ENCODE measurements around the gene TNS4.

TNS4 gene

GRCh38 chr17:40506786-40507185 is 5.4 kb upstream of the TNS4 start:
- no peak overlapping the region for H2AFZ ChIP-seq (ENCODE audit: low read length)

GRCh38 chr17:40503154-40503553 is 1.7 kb upstream of the TNS4 start:
- H3K27me3 ChIP-seq (replicated peaks; ENCODE audit: insufficient read depth, low read length): peaks cover 19% of the 10 kb centered on the region
- no peak overlapping the region for H3K9ac ChIP-seq (ENCODE audit: low read length)
- no peak overlapping the region for H2AFZ ChIP-seq (ENCODE audit: low read length)
- TF ChIP-seq EZH2phosphoT487 (IDR thresholded peaks at IDR 0.05; ENCODE audit: low read length) (no peak), CTCF (IDR thresholded peaks at IDR 0.05; ENCODE audit: low read length) (no peak), EZH2 (optimal IDR thresholded peaks at IDR 0.05; ENCODE audit: low read depth, low read length) (no peak)
- no peaks in the 10 kb centered on the region for H3K36me3 ChIP-seq (replicated peaks; ENCODE audit: insufficient read depth, low read length)
- no peak overlapping the region for H3K4me2 ChIP-seq (ENCODE audit: low read depth, low read length)
- H3K9me2 ChIP-seq (replicated peaks; ENCODE audit: insufficient read depth, low read length): no peaks in the 10 kb centered on the region
- no peaks in the 10 kb centered on the region for H3K79me2 ChIP-seq (ENCODE audit: low read length)
- H3K4me3 ChIP-seq (ENCODE audit: low read length): no peak overlapping the region
- no peak overlapping the region for H3K27ac ChIP-seq (ENCODE audit: low read length)
- no peaks in the 10 kb centered on the region for H3K9me3 ChIP-seq (replicated peaks; ENCODE audit: insufficient read depth, low read length)
- no peaks in the 10 kb centered on the region for H3F3A ChIP-seq (ENCODE audit: insufficient read depth, low read length)
- no peak for DNase-seq
- H3K4me1 ChIP-seq (ENCODE audit: low read length): no peaks in the 10 kb centered on the region
- H4K20me1 ChIP-seq (ENCODE audit: insufficient read depth, low read length): no peaks in the 10 kb centered on the region

More at GRCh38 chr17:40506786-40507185, 5.4 kb upstream of the TNS4 start:
- H3K9me3 ChIP-seq (replicated peaks; ENCODE audit: insufficient read depth, low read length): no peaks in the 10 kb centered on the region
- no peak for TF ChIP-seq CTCF (IDR thresholded peaks at IDR 0.05; ENCODE audit: low read length)
- no peak for TF ChIP-seq EZH2 (optimal IDR thresholded peaks at IDR 0.05; ENCODE audit: low read depth, low read length)
- TF ChIP-seq EZH2phosphoT487 (IDR thresholded peaks at IDR 0.05; ENCODE audit: low read length): no peak
- no peak overlapping the region for H3K27ac ChIP-seq (ENCODE audit: low read length)
- no peaks in the 10 kb centered on the region for H4K20me1 ChIP-seq (ENCODE audit: insufficient read depth, low read length)
- H3K36me3 ChIP-seq (replicated peaks; ENCODE audit: insufficient read depth, low read length): no peaks in the 10 kb centered on the region
- no peaks in the 10 kb centered on the region for H3K4me1 ChIP-seq (ENCODE audit: low read length)
- no peak overlapping the region for H3K9ac ChIP-seq (ENCODE audit: low read length)
- H3F3A ChIP-seq (ENCODE audit: insufficient read depth, low read length): no peaks in the 10 kb centered on the region
- H3K27me3 ChIP-seq (replicated peaks; ENCODE audit: insufficient read depth, low read length): 0 out of 2 replicates have a peak, but pooled peaks cover 5% of the 10 kb centered on the region
- H3K4me3 ChIP-seq (ENCODE audit: low read length): no peak overlapping the region
- H3K79me2 ChIP-seq (ENCODE audit: low read length): no peaks in the 10 kb centered on the region
- H3K9me2 ChIP-seq (replicated peaks; ENCODE audit: insufficient read depth, low read length): no peaks in the 10 kb centered on the region
- no peak overlapping the region for H3K4me2 ChIP-seq (ENCODE audit: low read depth, low read length)
- no peak for DNase-seq

GRCh38 chr17:40502716-40503115 is 1.3 kb upstream of the TNS4 start:
- Histone ChIP-seq H3K4me2 (ENCODE audit: low read depth, low read length) (no peak overlapping the region), H2AFZ (ENCODE audit: low read length) (no peak overlapping the region), H4K20me1 (ENCODE audit: insufficient read depth, low read length) (no peaks in the 10 kb centered on the region), H3K36me3 (replicated peaks; ENCODE audit: insufficient read depth, low read length) (no peaks in the 10 kb centered on the region), H3K9ac (ENCODE audit: low read length) (no peak overlapping the region), H3K79me2 (ENCODE audit: low read length) (no peaks in the 10 kb centered on the region), H3K27me3 (replicated peaks; ENCODE audit: insufficient read depth, low read length) (peaks cover 19% of the 10 kb centered on the region), H3K9me2 (replicated peaks; ENCODE audit: insufficient read depth, low read length) (no peaks in the 10 kb centered on the region), H3K4me1 (ENCODE audit: low read length) (no peaks in the 10 kb centered on the region), H3F3A (ENCODE audit: insufficient read depth, low read length) (no peaks in the 10 kb centered on the region), H3K4me3 (ENCODE audit: low read length) (no peak overlapping the region), H3K27ac (ENCODE audit: low read length) (no peak overlapping the region), H3K9me3 (replicated peaks; ENCODE audit: insufficient read depth, low read length) (no peaks in the 10 kb centered on the region)
- TF ChIP-seq EZH2 (optimal IDR thresholded peaks at IDR 0.05; ENCODE audit: low read depth, low read length) (no peak), EZH2phosphoT487 (IDR thresholded peaks at IDR 0.05; ENCODE audit: low read length) (no peak), CTCF (IDR thresholded peaks at IDR 0.05; ENCODE audit: low read length) (no peak)
- DNase-seq: no peak
